Measurements from ENCODE around the gene SLC23A1.

Gene SLC23A1

DNA sequence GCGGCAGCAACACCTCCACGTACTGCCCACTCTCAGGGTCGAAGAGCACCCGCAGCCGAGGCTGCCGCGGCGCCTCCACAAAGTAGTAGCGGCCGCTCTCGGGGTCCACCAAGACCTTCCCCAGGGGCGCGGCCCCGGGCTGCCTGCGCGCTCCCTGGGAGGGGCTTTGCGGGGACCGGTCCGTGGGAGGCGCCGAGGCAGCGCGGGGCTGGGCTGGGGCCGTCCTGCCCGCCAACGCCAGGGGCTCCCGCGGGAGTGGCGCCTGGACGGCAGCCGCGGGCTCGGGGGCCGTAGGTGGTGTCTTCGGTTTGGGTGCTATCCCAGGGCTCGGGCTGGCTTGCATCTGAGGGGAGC, 9.2 kb upstream of the SLC23A1 start:
- peaks cover 28% of the 10 kb centered on the region for H3F3A ChIP-seq (ENCODE audit: control insufficient read depth, insufficient read depth)
- H3K27me3 ChIP-seq (ENCODE audit: control insufficient read depth, low read length): no peaks in the 10 kb centered on the region
- no peaks in the 10 kb centered on the region for H3K9me2 ChIP-seq (replicated peaks; ENCODE audit: control insufficient read depth, low read length)
- peaks cover 81% of the 10 kb centered on the region for H3K36me3 ChIP-seq (ENCODE audit: control insufficient read depth, low read length)
- H3K9me3 ChIP-seq (ENCODE audit: control insufficient read depth, insufficient read depth, low read length): no peaks in the 10 kb centered on the region
- peak overlapping the region; percentile 99 for H3K4me2 ChIP-seq (ENCODE audit: low read length)
- peaks cover 86% of the 10 kb centered on the region for H3K79me2 ChIP-seq (ENCODE audit: control insufficient read depth, low read length)
- peak overlapping the region; percentile 99 for H3K27ac ChIP-seq (ENCODE audit: low read depth, low read length)
- H3K4me3 ChIP-seq (ENCODE audit: low read length): peak overlapping the region; percentile 99
- peaks cover 74% of the 10 kb centered on the region for H3K4me1 ChIP-seq (ENCODE audit: control insufficient read depth, low read length)
- TF ChIP-seq, protein P1, sequence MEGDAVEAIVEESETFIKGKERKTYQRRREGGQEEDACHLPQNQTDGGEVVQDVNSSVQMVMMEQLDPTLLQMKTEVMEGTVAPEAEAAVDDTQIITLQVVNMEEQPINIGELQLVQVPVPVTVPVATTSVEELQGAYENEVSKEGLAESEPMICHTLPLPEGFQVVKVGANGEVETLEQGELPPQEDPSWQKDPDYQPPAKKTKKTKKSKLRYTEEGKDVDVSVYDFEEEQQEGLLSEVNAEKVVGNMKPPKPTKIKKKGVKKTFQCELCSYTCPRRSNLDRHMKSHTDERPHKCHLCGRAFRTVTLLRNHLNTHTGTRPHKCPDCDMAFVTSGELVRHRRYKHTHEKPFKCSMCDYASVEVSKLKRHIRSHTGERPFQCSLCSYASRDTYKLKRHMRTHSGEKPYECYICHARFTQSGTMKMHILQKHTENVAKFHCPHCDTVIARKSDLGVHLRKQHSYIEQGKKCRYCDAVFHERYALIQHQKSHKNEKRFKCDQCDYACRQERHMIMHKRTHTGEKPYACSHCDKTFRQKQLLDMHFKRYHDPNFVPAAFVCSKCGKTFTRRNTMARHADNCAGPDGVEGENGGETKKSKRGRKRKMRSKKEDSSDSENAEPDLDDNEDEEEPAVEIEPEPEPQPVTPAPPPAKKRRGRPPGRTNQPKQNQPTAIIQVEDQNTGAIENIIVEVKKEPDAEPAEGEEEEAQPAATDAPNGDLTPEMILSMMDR (IDR thresholded peaks at IDR 0.05; ENCODE audit: low read depth, low read length, poor library complexity, severe bottlenecking): no peak
- no peak for TF ChIP-seq EZH2phosphoT487 (IDR thresholded peaks at IDR 0.05; ENCODE audit: borderline replicate concordance, low read length)
- no peaks in the 10 kb centered on the region for H4K20me1 ChIP-seq (ENCODE audit: control insufficient read depth, insufficient read depth, low read depth, low read length)

DNA sequence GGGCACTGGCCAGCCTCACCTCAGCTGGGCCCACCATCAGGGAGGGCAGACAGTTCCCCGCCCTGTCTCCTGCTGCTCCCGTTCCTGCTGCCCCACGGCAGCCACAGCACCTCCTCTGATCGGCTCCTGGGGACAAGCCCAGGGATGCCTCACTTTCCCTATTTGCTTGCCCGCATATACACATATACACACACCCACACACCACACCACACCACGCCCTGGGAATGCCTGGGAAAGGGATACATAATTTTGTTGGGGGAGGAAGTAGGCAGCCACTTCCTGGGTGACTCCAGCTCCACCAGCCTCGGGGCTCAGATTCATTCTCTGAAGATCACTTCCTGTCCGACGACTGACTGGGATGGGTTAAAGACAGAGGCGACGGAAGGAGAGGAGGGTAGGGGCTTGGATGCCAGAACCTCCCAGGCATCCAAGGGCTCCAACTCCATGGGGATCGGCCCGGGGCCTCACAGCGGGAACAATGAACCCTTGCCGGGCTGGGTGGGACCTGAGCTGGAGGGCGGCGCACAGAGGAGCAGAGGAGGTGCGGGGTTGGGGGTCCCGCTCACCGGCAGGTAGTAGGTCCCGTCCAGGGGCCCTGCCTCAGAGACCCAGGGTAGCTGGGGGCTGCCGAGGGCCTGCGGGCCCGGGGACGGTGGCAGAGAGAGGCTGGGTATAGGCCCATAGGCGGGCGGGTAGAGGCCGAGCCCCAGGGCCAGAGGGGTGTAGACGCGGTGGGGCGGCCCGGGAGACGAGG, 8.7 kb upstream of the SLC23A1 start:
- peaks cover 91% of the 10 kb centered on the region for H3K79me2 ChIP-seq (ENCODE audit: control insufficient read depth, low read length)
- H3K9me3 ChIP-seq (ENCODE audit: control insufficient read depth, insufficient read depth, low read length): no peaks in the 10 kb centered on the region
- H3F3A ChIP-seq (ENCODE audit: control insufficient read depth, insufficient read depth): peaks cover 31% of the 10 kb centered on the region
- TF ChIP-seq, protein P1 (IDR thresholded peaks at IDR 0.05; ENCODE audit: low read depth, low read length, poor library complexity, severe bottlenecking): no peak
- no peak for TF ChIP-seq EZH2phosphoT487 (IDR thresholded peaks at IDR 0.05; ENCODE audit: borderline replicate concordance, low read length)
- peak overlapping the region; percentile 99 for H3K4me2 ChIP-seq (ENCODE audit: low read length)
- no peaks in the 10 kb centered on the region for H3K27me3 ChIP-seq (ENCODE audit: control insufficient read depth, low read length)
- no peaks in the 10 kb centered on the region; the same call in 1 of the 2 replicates for H4K20me1 ChIP-seq (ENCODE audit: control insufficient read depth, insufficient read depth, low read depth, low read length)
- peak overlapping the region; percentile 99 for H3K27ac ChIP-seq (ENCODE audit: low read depth, low read length)
- H3K9me2 ChIP-seq (replicated peaks; ENCODE audit: control insufficient read depth, low read length): no peaks in the 10 kb centered on the region
- H3K4me1 ChIP-seq (ENCODE audit: control insufficient read depth, low read length): peaks cover 74% of the 10 kb centered on the region
- peaks cover 84% of the 10 kb centered on the region for H3K36me3 ChIP-seq (ENCODE audit: control insufficient read depth, low read length)
- H3K4me3 ChIP-seq (ENCODE audit: low read length): peak overlapping the region; percentile 99

DNA sequence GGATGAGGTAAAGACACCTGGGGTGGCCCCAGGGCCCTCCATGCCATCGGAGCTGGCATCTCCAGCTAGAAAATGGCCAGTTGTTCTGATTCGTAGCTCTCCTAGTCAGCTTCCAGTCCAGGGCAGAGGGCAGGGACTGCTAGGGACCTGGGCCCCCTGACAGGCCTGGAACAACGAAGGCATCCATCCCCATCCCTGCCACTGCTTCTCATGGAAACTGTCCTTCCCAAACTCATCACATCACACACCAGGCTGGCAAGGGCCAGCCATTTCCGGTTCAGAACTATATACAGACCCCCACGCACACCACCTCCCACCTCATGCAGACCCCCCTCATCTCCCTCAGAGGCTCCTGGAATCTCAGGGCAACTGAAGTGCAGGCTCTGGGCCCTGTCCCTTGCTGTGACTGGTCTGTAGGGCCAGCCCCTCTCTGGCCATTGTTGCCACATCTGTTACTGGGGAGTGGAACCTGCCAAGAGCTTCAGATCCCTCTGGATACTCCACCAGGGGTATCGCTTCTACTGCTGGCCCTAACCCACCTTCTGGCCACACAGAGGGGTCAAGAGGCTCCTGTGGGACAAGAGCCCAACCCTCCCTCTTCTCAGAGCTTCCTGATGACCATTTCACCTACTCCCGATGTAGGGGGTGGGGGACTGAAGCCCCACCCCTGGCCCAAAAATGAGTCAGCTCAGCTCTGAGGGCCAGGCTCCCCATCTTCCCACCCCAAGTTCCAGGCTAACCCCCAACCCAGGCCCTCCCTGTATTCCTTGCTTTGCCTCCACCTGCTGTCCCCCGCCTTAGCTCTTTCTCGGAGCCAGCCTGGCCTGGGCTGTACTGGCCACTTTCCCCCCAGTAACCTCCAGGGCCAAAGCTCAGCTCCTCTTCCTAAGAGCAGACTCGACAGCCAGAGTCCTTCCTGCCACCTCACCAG, 7.8 kb upstream of the SLC23A1 start:
- Histone ChIP-seq H3F3A (ENCODE audit: control insufficient read depth, insufficient read depth) (peaks cover 40% of the 10 kb centered on the region), H3K9me3 (ENCODE audit: control insufficient read depth, insufficient read depth, low read length) (no peaks in the 10 kb centered on the region), H3K4me3 (ENCODE audit: low read length) (peak overlapping the region; percentile 99), H3K27ac (ENCODE audit: low read depth, low read length) (peak overlapping the region; percentile 99), H3K36me3 (ENCODE audit: control insufficient read depth, low read length) (peaks cover 84% of the 10 kb centered on the region), H4K20me1 (ENCODE audit: control insufficient read depth, insufficient read depth, low read depth, low read length) (no peaks in the 10 kb centered on the region; the same call in 1 of the 2 replicates), H3K9me2 (replicated peaks; ENCODE audit: control insufficient read depth, low read length) (no peaks in the 10 kb centered on the region), H3K27me3 (ENCODE audit: control insufficient read depth, low read length) (no peaks in the 10 kb centered on the region), H3K4me1 (ENCODE audit: control insufficient read depth, low read length) (peaks cover 74% of the 10 kb centered on the region), H3K4me2 (ENCODE audit: low read length) (peak overlapping the region; percentile 99), H3K79me2 (ENCODE audit: control insufficient read depth, low read length) (peaks cover 95% of the 10 kb centered on the region)
- no peak for TF ChIP-seq EZH2phosphoT487 (IDR thresholded peaks at IDR 0.05; ENCODE audit: borderline replicate concordance, low read length)
- TF ChIP-seq, protein P1 (IDR thresholded peaks at IDR 0.05; ENCODE audit: low read depth, low read length, poor library complexity, severe bottlenecking): no peak

All from DOHH2 (cell line).